Endothelial cell of umbilical vein (primary cell): ENCODE data around the gene CACNG5.

Source experiments
- CTCF ChIP-seq, 2 donors: IDR thresholded peaks; 1 replicate in 1 of 2; 2 replicates in 1 of 2; pipeline ENCODE4 v1.5.1; 2011; ENCODE audit warnings: low read length in 2 of 2, mild to moderate bottlenecking in 2 of 2, moderate library complexity in 2 of 2, control low read depth in 1 of 2, inconsistent platforms in 1 of 2, low read depth in 1 of 2; ENCODE audit not compliant: insufficient read depth in 1 of 2; ENCODE audit errors: extremely low read depth in 1 of 2
- EZH2 ChIP-seq: IDR thresholded peaks from 2 replicates; pipeline ENCODE4 v1.6.1; 2012; ENCODE audit warnings: borderline replicate concordance, low read depth, mild to moderate bottlenecking, moderate library complexity, low read length, inconsistent platforms; ENCODE audit not compliant: severe bottlenecking
- FOS ChIP-seq: IDR thresholded peaks from 2 replicates; pipeline ENCODE4 v1.6.1; 2011; ENCODE audit warnings: mild to moderate bottlenecking, low read length, moderate library complexity, borderline replicate concordance; ENCODE audit not compliant: insufficient read depth
- JUN ChIP-seq: IDR thresholded peaks from 2 replicates; pipeline ENCODE4 v1.6.1; 2011; ENCODE audit warnings: borderline replicate concordance, low read depth; ENCODE audit not compliant: insufficient read length, insufficient read depth
- MYC ChIP-seq: IDR thresholded peaks from one replicate; pipeline ENCODE4 v1.6.1; 2011; ENCODE audit warnings: mild to moderate bottlenecking, low read depth, low read length
- POLR2A ChIP-seq: IDR thresholded peaks from 2 replicates; pipeline ENCODE4 v1.6.1; 2012; ENCODE audit warnings: low read depth, mild to moderate bottlenecking, control low read depth, low read length
- POLR2AphosphoS5 ChIP-seq: IDR thresholded peaks from 2 replicates; pipeline ENCODE4 v1.6.1; 2012; ENCODE audit warnings: low read depth, mild to moderate bottlenecking, control low read depth, low read length, moderate library complexity; ENCODE audit not compliant: insufficient read depth

- TF ChIP-seq CTCF (IDR thresholded peaks at IDR 0.05; ENCODE audit: extremely low read depth in 1 of 2, insufficient read depth in 1 of 2, low read depth in 1 of 2, low read length in 2 of 2) (no peak), EZH2 (no peak), MYC (no peak), POLR2AphosphoS5 (no peak), JUN (no peak), POLR2A (no peak), FOS (no peak)
Measured at GRCh38 chr17:66858226-66859083, 23.5 kb downstream of the CACNG5 start.
